ENCODE results near the gene GINS2.

- TF ChIP-seq CTCF (conservative IDR thresholded peaks at IDR 0.05 in 1 of 2, IDR thresholded peaks at IDR 0.05 in 1 of 2; ENCODE audit: low read depth in 1 of 2, low read length in 2 of 2) (no peak), EZH2 (IDR thresholded peaks at IDR 0.05; ENCODE audit: low read length, missing control alignments) (no peak)
Observed at GRCh38 chr16:85648070-85648714, 40.6 kb downstream of the GINS2 start.

Measured in fibroblast of lung (primary cell).